ENCODE results near the gene USP48. TPM values are rescaled to one million over a fixed set of nuclear protein-coding genes. Genes with fewer than 3 reads are reported as not detected.

USP48 gene
- total and polyA plus RNA-seq, 2 of the 13 experiments (the other 11 are each of a cell fraction or from before 2014, with no cell fraction given): 30.4 to 30.7 TPM

GRCh38 chr1:21820597-21821232 lies 37.8 kb upstream of the USP48 start:
- peaks cover 15% of the 10 kb centered on the region; the same call in 1 of the 2 replicates for H3K4me1 ChIP-seq (ENCODE audit: insufficient read depth, low read length)
- peaks cover 2 to 5% of the 10 kb centered on the region in 2 experiments; a peak in 1 of 5 replicates for H3K36me3 ChIP-seq (replicated peaks in 1 of 2; ENCODE audit: control insufficient read depth in 1 of 2, insufficient read depth in 2 of 2, low read length in 2 of 2)
- FAIRE-seq: no peak
- no peak overlapping the region for H3K4me2 ChIP-seq (ENCODE audit: low read depth, low read length)
- intact Hi-C loops (cut with micrococcal nuclease; ENCODE audit: unreplicated experiment): no loop called here
- H3K9ac ChIP-seq (ENCODE audit: insufficient read depth, low read depth, low read length): no peak overlapping the region
- DNase-seq (ENCODE audit: low spot score): no peak
- ChIA-PET POLR2A (no interaction called here), CTCF (ENCODE audit: low intra/inter-chr PET ratio, low total read pairs) (no interaction called here)
- 85% methylated on average over 7 of the region's 9 CpGs for WGBS (ENCODE audit: low lambda C conversion rate)
- no peaks in the 10 kb centered on the region for H3K79me2 ChIP-seq (ENCODE audit: insufficient read depth, low read length)
- H3K9me3 ChIP-seq (ENCODE audit: low read length): no peaks in the 10 kb centered on the region
- no peak for ATAC-seq
- no peak overlapping the region for H2AFZ ChIP-seq (ENCODE audit: low read length)
- no peaks in the 10 kb centered on the region for H4K20me1 ChIP-seq (ENCODE audit: insufficient read depth, low read length)
- no peak for TF ChIP-seq ZNF276 (CRISPR knock-in tag; IDR thresholded peaks at IDR 0.05; ENCODE audit: low read depth)
- no peak for TF ChIP-seq KLF16 (CRISPR knock-in tag; IDR thresholded peaks at IDR 0.05)
- TF ChIP-seq E2F5 (CRISPR knock-in tag; conservative IDR thresholded peaks at IDR 0.05): no peak
- no peak for TF ChIP-seq STAG1 (CRISPR knock-in tag; IDR thresholded peaks at IDR 0.05)
- TF ChIP-seq, protein P1, sequence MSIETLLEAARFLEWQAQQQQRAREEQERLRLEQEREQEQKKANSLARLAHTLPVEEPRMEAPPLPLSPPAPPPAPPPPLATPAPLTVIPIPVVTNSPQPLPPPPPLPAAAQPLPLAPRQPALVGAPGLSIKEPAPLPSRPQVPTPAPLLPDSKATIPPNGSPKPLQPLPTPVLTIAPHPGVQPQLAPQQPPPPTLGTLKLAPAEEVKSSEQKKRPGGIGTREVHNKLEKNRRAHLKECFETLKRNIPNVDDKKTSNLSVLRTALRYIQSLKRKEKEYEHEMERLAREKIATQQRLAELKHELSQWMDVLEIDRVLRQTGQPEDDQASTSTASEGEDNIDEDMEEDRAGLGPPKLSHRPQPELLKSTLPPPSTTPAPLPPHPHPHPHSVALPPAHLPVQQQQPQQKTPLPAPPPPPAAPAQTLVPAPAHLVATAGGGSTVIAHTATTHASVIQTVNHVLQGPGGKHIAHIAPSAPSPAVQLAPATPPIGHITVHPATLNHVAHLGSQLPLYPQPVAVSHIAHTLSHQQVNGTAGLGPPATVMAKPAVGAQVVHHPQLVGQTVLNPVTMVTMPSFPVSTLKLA (IDR thresholded peaks at IDR 0.05): no peak
- TF ChIP-seq TP53 (CRISPR knock-in tag; conservative IDR thresholded peaks at IDR 0.05): no peak
- TF ChIP-seq ZNF629 (CRISPR knock-in tag; conservative IDR thresholded peaks at IDR 0.05): peak; percentile 67
- no peak for TF ChIP-seq CBX5 (CRISPR knock-in tag; IDR thresholded peaks at IDR 0.05; ENCODE audit: borderline replicate concordance)
- no peaks in the 10 kb centered on the region; a peak in 1 of 5 replicates for H3K27me3 ChIP-seq (ENCODE audit: control insufficient read depth in 1 of 2, insufficient read depth in 2 of 2, low read length in 2 of 2)
- BruUV-seq (replicated peaks): no TSS peak
- H3K4me3 ChIP-seq (replicated peaks in 1 of 3; ENCODE audit: insufficient read depth in 1 of 3, low read depth in 2 of 3, low read length in 3 of 3): no peak overlapping the region
- H3K27ac ChIP-seq (ENCODE audit: extremely low read length, insufficient read depth, low read length): no peak overlapping the region
- in situ Hi-C loops (cut with HindIII; ENCODE audit: extremely low pct_ligation_motif_present, low pct_unique_long_range_greater_than_20kb): no loop called here
